Neural progenitor cell (in vitro differentiated cells): ENCODE results near the gene TCERG1L. TPM values are rescaled to one million over a fixed set of nuclear protein-coding genes. Genes with fewer than 3 reads are reported as not detected.

Experiments
- DNase-seq: peaks from one replicate; pipeline ENCODE4 v3.0.0-alpha.2; 2016; ENCODE audit warnings: low spot score
- H2AFZ ChIP-seq: fragments of 200-600 bp; sonication (generic); replicated peaks from 2 replicates; pipeline ENCODE4 v1.6.1; 2016; ENCODE audit warnings: antibody characterized with exemption
- H3F3A ChIP-seq: fragments of 200-600 bp; sonication (generic); 2 replicates; pipeline ENCODE4 v1.6.1; 2016; ENCODE audit warnings: antibody characterized with exemption, low read depth
- H3K27ac ChIP-seq: fragments of 200-600 bp; sonication (generic); 2 replicates; pipeline ENCODE4 v1.5.1; 2016; ENCODE audit warnings: mild to moderate bottlenecking
- H3K27me3 ChIP-seq: fragments of 200-600 bp; sonication (generic); 2 replicates; pipeline ENCODE4 v1.6.1; 2016; ENCODE audit warnings: mild to moderate bottlenecking, moderate library complexity
- H3K36me3 ChIP-seq: fragments of 200-600 bp; sonication (generic); 2 replicates; pipeline ENCODE4 v1.5.1; 2016
- H3K4me1 ChIP-seq: fragments of 200-600 bp; sonication (generic); 2 replicates; pipeline ENCODE4 v1.6.1; 2016; ENCODE audit warnings: mixed run types
- H3K4me2 ChIP-seq: fragments of 200-600 bp; sonication (generic); 2 replicates; pipeline ENCODE4 v1.6.1; 2016
- H3K4me3 ChIP-seq: fragments of 200-600 bp; sonication (generic); 2 replicates; pipeline ENCODE4 v1.5.1; 2016
- H3K79me2 ChIP-seq: fragments of 200-600 bp; sonication (generic); 2 replicates; pipeline ENCODE4 v1.6.1; 2016; ENCODE audit warnings: low read depth
- H3K9ac ChIP-seq: fragments of 200-600 bp; sonication (generic); 2 replicates; pipeline ENCODE4 v1.6.1; 2016
- H3K9me3 ChIP-seq: fragments of 200-600 bp; sonication (generic); 2 replicates; pipeline ENCODE4 v1.5.1; 2016; ENCODE audit warnings: low read depth
- H4K20me1 ChIP-seq: fragments of 200-600 bp; sonication (generic); 2 replicates; pipeline ENCODE4 v1.6.1; 2016; ENCODE audit warnings: low read depth
- H3K27ac Mint-ChIP-seq: 3 replicates; pipeline ENCODE4 v1.8.0; 2021; ENCODE audit warnings: mixed read lengths
- H3K27me3 Mint-ChIP-seq: 2 replicates; pipeline ENCODE4 v1.8.0; 2022; ENCODE audit warnings: low read depth, mild to moderate bottlenecking, inconsistent platforms, moderate library complexity, mixed read lengths; ENCODE audit not compliant: insufficient read depth
- H3K36me3 Mint-ChIP-seq: 3 replicates; pipeline ENCODE4 v1.8.0; 2021; ENCODE audit warnings: mixed read lengths
- H3K4me1 Mint-ChIP-seq: 3 replicates; pipeline ENCODE4 v1.8.0; 2021; ENCODE audit warnings: mixed read lengths
- H3K4me3 Mint-ChIP-seq: 3 replicates; pipeline ENCODE4 v1.8.0; 2021; ENCODE audit warnings: mild to moderate bottlenecking, moderate library complexity, mixed read lengths
- H3K9me3 Mint-ChIP-seq: 3 replicates; pipeline ENCODE4 v1.8.0; 2020; ENCODE audit warnings: mixed read lengths
- EZH2 ChIP-seq: fragments of 200-600 bp; sonication (generic); IDR thresholded peaks from 2 replicates; pipeline ENCODE4 v1.6.1; 2017; ENCODE audit warnings: antibody characterized with exemption, mild to moderate bottlenecking, moderate library complexity
- EZH2phosphoT487 ChIP-seq: fragments of 200-600 bp; sonication (generic); IDR thresholded peaks from 2 replicates; pipeline ENCODE4 v1.6.1; 2017; ENCODE audit warnings: antibody characterized with exemption
- total RNA-seq: library from RNA; depleted of rRNA; stranded (reverse); fragments of >200 nt; gene quantifications from 2 replicates; pipeline ENCODE4 v1.2.3, GENCODE V29; 2015; ENCODE audit warnings: low replicate concordance
- TF ChIP-seq, protein P1 (sequence below): fragments of 200-600 bp; sonication (generic); IDR thresholded peaks from 2 replicates; pipeline ENCODE4 v1.5.1; 2017; ENCODE audit warnings: antibody characterized with exemption, mild to moderate bottlenecking

Gene TCERG1L
- total RNA-seq, 1 donor from 2014 or later, result 1.8 TPM

GRCh38 chr10:131271195-131271880 is 40.2 kb downstream of the TCERG1L start:
- H3K36me3 Mint-ChIP-seq, result peaks cover under 1% of the 10 kb centered on the region
- Histone ChIP-seq H3K4me1 (no peaks in the 10 kb centered on the region), H3K27ac (no peak overlapping the region), H3K9me3 (no peaks in the 10 kb centered on the region), H3K9ac (no peak overlapping the region), H3K4me2 (no peak overlapping the region), H3K4me3 (no peak overlapping the region), H3K36me3 (no peaks in the 10 kb centered on the region), H4K20me1 (no peaks in the 10 kb centered on the region), H3K27me3 (no peaks in the 10 kb centered on the region), H3F3A (no peaks in the 10 kb centered on the region), H3K79me2 (no peaks in the 10 kb centered on the region), H2AFZ (no peak overlapping the region)
- no peak overlapping the region for H3K27ac Mint-ChIP-seq
- TF ChIP-seq EZH2phosphoT487, result no peak
- no peak for TF ChIP-seq EZH2
- TF ChIP-seq, protein P1, sequence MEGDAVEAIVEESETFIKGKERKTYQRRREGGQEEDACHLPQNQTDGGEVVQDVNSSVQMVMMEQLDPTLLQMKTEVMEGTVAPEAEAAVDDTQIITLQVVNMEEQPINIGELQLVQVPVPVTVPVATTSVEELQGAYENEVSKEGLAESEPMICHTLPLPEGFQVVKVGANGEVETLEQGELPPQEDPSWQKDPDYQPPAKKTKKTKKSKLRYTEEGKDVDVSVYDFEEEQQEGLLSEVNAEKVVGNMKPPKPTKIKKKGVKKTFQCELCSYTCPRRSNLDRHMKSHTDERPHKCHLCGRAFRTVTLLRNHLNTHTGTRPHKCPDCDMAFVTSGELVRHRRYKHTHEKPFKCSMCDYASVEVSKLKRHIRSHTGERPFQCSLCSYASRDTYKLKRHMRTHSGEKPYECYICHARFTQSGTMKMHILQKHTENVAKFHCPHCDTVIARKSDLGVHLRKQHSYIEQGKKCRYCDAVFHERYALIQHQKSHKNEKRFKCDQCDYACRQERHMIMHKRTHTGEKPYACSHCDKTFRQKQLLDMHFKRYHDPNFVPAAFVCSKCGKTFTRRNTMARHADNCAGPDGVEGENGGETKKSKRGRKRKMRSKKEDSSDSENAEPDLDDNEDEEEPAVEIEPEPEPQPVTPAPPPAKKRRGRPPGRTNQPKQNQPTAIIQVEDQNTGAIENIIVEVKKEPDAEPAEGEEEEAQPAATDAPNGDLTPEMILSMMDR, result no peak
- H3K4me1 Mint-ChIP-seq, result peaks cover 5% of the 10 kb centered on the region
- H3K9me3 Mint-ChIP-seq, result no peaks in the 10 kb centered on the region
- no peaks in the 10 kb centered on the region for H3K27me3 Mint-ChIP-seq
- no peak for DNase-seq
- H3K4me3 Mint-ChIP-seq, result no peak overlapping the region

- Histone ChIP-seq H3K4me2 (no peak overlapping the region), H2AFZ (no peak overlapping the region), H3K79me2 (no peaks in the 10 kb centered on the region), H3K4me1 (no peaks in the 10 kb centered on the region), H3K4me3 (no peak overlapping the region), H3K27ac (no peak overlapping the region), H3K27me3 (no peaks in the 10 kb centered on the region), H4K20me1 (no peaks in the 10 kb centered on the region), H3K9ac (no peak overlapping the region), H3F3A (no peaks in the 10 kb centered on the region), H3K9me3 (no peaks in the 10 kb centered on the region), H3K36me3 (no peaks in the 10 kb centered on the region)
- H3K36me3 Mint-ChIP-seq, result peaks cover 4% of the 10 kb centered on the region
- H3K27ac Mint-ChIP-seq, result no peak overlapping the region
- H3K27me3 Mint-ChIP-seq, result no peaks in the 10 kb centered on the region
- no peak overlapping the region for H3K4me3 Mint-ChIP-seq
- no peaks in the 10 kb centered on the region for H3K9me3 Mint-ChIP-seq
- DNase-seq, result no peak
- H3K4me1 Mint-ChIP-seq, result peaks cover 5% of the 10 kb centered on the region
- TF ChIP-seq EZH2phosphoT487 (no peak), EZH2 (no peak)
- TF ChIP-seq, protein P1, result no peak
Measured at GRCh38 chr10:131270461-131271190, 40.9 kb downstream of the TCERG1L start.

DNA sequence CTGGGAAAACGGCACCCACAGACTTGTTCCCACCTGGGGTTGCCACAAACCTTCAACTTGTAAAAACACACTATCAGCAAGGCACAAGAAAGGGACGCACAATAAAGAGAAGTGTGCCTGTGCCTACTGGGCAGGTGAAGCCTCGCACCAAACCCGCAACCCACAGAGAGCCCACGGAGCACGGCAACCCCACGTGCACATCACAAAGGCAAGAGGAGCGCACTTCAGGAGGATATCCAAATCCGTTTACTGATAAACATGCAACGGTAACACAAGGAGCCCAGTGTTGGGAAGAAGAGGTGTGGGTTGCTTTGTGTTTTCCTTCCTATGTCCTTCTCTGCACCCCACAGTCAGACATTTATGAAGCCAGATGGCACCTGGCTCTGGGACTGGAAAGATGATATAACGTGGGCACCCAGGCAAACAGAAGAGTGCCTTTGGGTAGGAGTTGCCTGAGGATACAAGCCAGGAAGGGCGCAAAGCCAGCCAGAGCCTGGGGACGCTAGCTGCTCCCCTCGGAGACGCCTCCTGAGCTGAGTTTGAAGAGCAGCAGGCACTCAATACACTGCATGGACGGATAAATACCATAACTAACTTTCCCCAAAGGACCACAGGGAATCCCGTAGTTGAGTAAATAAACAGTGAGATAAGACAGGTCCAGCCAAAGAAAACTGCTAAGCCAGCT is 41.6 kb downstream of the TCERG1L start:
- no peaks in the 10 kb centered on the region for H3K27me3 Mint-ChIP-seq
- peaks cover 4% of the 10 kb centered on the region for H3K36me3 Mint-ChIP-seq
- Histone ChIP-seq H3K36me3 (no peaks in the 10 kb centered on the region), H4K20me1 (no peaks in the 10 kb centered on the region), H3K4me3 (no peak overlapping the region), H2AFZ (no peak overlapping the region), H3K27ac (no peak overlapping the region), H3K9ac (no peak overlapping the region), H3K4me1 (no peaks in the 10 kb centered on the region), H3K9me3 (no peaks in the 10 kb centered on the region), H3K27me3 (no peaks in the 10 kb centered on the region), H3K4me2 (no peak overlapping the region), H3F3A (no peaks in the 10 kb centered on the region), H3K79me2 (no peaks in the 10 kb centered on the region)
- DNase-seq, result no peak
- no peaks in the 10 kb centered on the region for H3K9me3 Mint-ChIP-seq
- H3K4me1 Mint-ChIP-seq, result peaks cover 5% of the 10 kb centered on the region
- no peak overlapping the region for H3K27ac Mint-ChIP-seq
- TF ChIP-seq EZH2phosphoT487 (no peak), EZH2 (no peak)
- TF ChIP-seq, protein P1, result no peak
- H3K4me3 Mint-ChIP-seq, result no peak overlapping the region
